SK-MEL-5 (cell line): ENCODE results near the gene ZNF443. TPM values are rescaled to one million over a fixed set of nuclear protein-coding genes. Genes with fewer than 3 reads are reported as not detected.
"Not testable (repeated sequence)": the region's sequence is repeated elsewhere in the genome, so short reads cannot be mapped to it uniquely, and the experiment has no call there.

Experiments
- DNase-seq: peaks from one replicate; pipeline ENCODE4 v3.0.0-alpha.2; 2016; ENCODE audit warnings: low read depth, low spot score
- in situ Hi-C: cut with HindIII; loops from 2 replicates; pipeline ENCODE4 v1.10.0; 2016; ENCODE audit warnings: low sequenced_read_pairs, high pct_unique_total_duplicates, low pct_unique_long_range_greater_than_20kb
- total RNA-seq: library from RNA; depleted of rRNA; stranded (reverse); fragments of >200 nt; shearing (Covaris generic); gene quantifications from 2 replicates; pipeline ENCODE4 v1.2.3, GENCODE V29; 2014; rRNA removed

Gene ZNF443
- total RNA-seq, 1 experiment from 2014 or later = 1.1 TPM

- DNase-seq, in situ Hi-C loops: not testable (repeated sequence)
Observed at GRCh38 chr19:12439686-12440540, 908 bp downstream of the ZNF443 start.

GRCh38 chr19:12430726-12431299 lies 10.0 kb downstream of the ZNF443 start:
- DNase-seq, in situ Hi-C loops: not testable (repeated sequence)

GRCh38 chr19:12425888-12426274 lies 14.9 kb downstream of the ZNF443 start:
- no peak for DNase-seq
- in situ Hi-C loops = no loop called here

GRCh38 chr19:12425236-12425887 lies 15.5 kb downstream of the ZNF443 start:
- no peak for DNase-seq
- in situ Hi-C loops = no loop called here

DNA sequence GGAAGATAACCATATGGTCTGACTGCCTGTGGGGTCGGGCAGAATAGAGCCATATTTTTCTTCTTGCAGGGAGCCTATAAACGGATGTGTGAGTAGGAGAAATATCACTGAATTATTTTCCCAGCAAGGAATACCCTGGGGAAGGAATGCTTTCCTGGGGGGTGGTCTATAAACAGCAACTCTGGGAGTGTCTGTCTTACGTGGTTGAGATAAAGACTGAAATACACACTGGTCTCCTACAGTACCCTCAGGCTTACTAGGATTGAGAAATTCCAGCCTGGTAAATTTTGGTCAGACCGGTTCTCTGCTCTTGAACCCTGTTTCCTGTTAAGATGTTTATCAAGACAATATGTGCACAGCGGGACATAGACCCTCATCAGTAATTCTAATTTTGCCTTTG lies 23.5 kb downstream of the ZNF443 start:
- in situ Hi-C loops, DNase-seq: not testable (repeated sequence)

DNA sequence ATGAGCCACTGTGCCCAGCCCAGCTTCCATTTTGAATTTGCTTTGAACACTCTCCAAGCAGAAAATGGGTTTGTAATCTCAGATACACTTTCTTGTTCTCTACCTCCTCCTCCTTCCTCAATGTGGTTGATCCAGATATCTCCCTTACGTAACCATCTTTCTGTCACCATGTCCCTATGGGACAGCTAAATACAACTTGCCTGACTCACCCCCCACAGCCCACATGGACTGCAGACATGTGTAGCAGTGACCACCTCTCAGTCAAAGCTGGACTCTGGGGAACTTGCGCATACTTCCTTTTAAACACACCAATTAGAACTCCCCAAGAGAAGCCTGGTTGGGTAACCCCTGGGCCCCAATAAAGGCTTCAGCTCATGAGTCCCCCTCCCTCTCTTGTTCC lies 28.9 kb downstream of the ZNF443 start:
- no peak for DNase-seq
- in situ Hi-C loops = no loop called here

DNA sequence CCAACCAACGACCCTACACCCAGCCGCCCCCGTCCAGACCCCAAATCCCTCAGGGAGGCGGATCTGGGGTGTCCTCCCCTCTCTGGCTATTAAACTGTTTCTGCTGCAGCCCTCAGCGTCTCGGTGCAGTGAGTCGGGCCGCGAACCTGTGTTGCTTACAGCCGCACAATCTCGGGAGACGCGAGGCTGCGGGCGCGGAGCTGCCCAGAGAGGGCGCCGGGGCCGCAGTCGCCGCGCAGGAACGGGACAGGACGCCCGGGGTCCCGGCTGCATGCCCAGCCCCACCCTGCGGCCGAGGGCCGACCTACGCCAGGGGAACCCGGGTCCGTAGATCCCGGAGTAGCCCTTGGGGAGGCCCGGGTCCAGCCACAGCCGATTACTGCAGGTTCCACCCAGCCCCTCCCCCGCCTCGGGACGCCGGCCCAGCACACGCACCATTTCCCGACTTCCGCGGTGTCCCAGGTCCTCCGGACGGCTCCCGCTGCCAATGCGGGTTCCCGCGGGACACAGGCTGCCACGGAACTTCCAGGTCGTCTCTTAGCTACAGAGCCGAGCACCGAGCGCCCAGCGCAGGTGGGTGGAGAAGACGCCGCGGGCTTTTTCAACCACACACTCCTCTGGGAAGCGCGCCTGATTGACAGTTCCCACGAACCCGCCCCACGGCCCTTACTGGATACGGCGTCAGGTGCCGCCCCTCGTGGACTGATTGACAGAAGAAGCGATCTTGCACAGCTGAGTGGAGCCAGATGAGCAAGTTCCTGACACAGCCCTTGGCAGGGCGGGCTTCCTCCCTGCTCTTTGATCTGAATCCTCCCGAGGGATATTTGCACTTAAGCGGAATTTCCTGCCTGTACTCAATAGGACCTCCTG lies 40.0 kb downstream of the ZNF443 start, which contains the start of gene ZNF799:
TSS of gene ZNF799 (minus strand) at position 639 of the 870 bp plus-strand sequence. CDS start at position 438, 201 bp downstream.
- DNase-seq = peak; percentile 92
- in situ Hi-C loops = no loop called here

DNA sequence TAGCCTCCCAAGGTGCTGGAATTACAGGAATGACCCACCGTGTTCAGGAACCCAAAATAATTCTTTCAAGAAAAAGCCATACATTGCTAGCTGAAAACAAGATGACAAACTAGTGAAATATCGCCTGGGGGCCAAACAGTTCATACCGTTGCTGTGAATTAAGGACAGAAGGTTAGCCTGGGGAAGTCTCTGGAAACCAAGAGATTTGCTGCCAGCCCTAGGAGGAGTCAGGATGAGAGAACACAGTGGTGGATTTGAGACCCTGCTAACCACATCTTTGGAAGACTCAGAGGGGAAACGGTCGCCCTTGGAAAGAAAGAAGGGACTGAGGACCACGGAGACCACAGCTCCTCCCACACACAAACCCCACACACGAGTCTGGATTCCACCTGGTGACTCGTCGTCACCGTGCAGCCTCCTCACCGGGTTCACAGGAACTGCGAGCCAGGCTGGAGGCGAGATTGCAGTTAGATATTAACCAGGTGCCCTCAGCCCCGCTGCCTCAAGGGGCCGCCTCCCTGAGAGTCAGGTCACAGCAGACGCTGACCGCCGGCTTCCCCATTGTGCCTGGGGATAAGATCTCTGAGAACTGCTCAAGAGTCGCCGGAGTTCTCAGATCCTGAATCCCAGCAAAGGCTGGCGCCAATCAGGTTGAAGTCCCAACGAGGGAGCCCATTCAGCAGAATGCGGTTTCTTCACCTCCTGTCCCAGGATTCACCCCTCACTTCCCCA lies 40.8 kb downstream of the ZNF443 start:
- DNase-seq, in situ Hi-C loops: not testable (repeated sequence)

GRCh38 chr19:12391148-12391547 lies 49.7 kb downstream of the ZNF443 start:
- in situ Hi-C loops, DNase-seq: not testable (repeated sequence)

DNA sequence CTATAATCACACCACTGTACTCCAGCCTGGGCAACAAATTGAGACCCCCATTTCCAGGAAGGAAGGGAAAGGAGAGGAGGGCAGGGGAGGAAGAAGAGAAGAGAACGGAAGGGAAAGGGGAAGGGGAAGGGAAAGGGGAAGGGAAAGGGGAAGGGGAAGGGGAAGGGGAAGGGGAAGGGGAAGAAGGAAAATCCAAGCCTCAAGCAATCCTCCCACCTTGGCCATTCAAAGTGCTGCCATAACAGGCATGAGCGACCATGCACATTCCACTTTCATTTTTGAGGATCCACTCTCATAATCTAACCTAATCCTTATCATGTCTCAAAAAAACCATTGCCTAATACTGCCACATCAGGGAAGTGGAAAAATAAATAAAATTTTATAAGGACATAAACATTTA lies 54.5 kb downstream of the ZNF443 start:
- in situ Hi-C loops, DNase-seq: not testable (repeated sequence)

DNA sequence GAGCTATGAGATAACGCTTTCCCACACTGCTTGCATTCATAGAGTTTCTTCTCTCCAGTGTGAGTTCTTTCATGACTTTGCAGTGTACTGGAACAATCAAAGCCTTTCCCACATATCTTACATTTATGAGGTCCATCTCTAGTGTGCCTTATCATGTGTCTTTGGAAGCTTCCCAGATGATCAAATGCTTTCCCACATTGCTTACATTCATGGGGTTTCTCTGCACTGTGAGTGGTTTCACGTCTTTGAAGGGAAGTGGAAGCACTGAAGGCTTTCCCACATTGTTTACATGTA lies 60.4 kb downstream of the ZNF443 start:
- DNase-seq = no peak
- in situ Hi-C loops = no loop called here

- DNase-seq = no peak
- in situ Hi-C loops = no loop called here
Observed at GRCh38 chr19:12379732-12380443, 60.9 kb downstream of the ZNF443 start.

Other genes starting within 250 kb of the ZNF443 start
- gene ZNF44, start 146.1 kb downstream of the ZNF443 start, total RNA-seq = 1.3 and 2.2 TPM in 2 replicates
- gene ZNF563, start 107.4 kb downstream of the ZNF443 start, total RNA-seq = 1.3 and 1.6 TPM in 2 replicates
- 0.27 and 0.58 TPM in 2 replicates for gene ZNF442, start 75.3 kb downstream of the ZNF443 start, total RNA-seq
- gene ZNF799, start 39.8 kb downstream of the ZNF443 start, total RNA-seq = 2.6 and 4.0 TPM in 2 replicates
- 1.6 and 2.2 TPM in 2 replicates for gene ZNF709, start 43.8 kb upstream of the ZNF443 start, total RNA-seq
- 3.5 and 4.9 TPM in 2 replicates for gene ZNF564, start 110.5 kb upstream of the ZNF443 start, total RNA-seq
- 5.2 and 5.5 TPM in 2 replicates for gene ZNF490, start 169.8 kb upstream of the ZNF443 start, total RNA-seq
- gene ZNF791, start 169.9 kb upstream of the ZNF443 start, total RNA-seq = 11.4 and 12.4 TPM in 2 replicates
- 32.0 and 33.5 TPM in 2 replicates for gene MAN2B1, start 225.7 kb upstream of the ZNF443 start, total RNA-seq
- 2.9 and 8.0 TPM in 2 replicates for gene WDR83, start 225.8 kb upstream of the ZNF443 start, total RNA-seq
- gene DHPS, start 240.9 kb upstream of the ZNF443 start, total RNA-seq = 52.7 and 57.8 TPM in 2 replicates
- not detected in 2 replicates for gene GNG14, start 247.0 kb upstream of the ZNF443 start, total RNA-seq